ENCODE results near the gene HDHD5. TPM values are rescaled to one million over a fixed set of nuclear protein-coding genes. Genes with fewer than 3 reads are reported as not detected.

Gene HDHD5
- total and polyA plus RNA-seq, 4 donors, result 13.2 to 46.1 (median 35.9) TPM

DNA sequence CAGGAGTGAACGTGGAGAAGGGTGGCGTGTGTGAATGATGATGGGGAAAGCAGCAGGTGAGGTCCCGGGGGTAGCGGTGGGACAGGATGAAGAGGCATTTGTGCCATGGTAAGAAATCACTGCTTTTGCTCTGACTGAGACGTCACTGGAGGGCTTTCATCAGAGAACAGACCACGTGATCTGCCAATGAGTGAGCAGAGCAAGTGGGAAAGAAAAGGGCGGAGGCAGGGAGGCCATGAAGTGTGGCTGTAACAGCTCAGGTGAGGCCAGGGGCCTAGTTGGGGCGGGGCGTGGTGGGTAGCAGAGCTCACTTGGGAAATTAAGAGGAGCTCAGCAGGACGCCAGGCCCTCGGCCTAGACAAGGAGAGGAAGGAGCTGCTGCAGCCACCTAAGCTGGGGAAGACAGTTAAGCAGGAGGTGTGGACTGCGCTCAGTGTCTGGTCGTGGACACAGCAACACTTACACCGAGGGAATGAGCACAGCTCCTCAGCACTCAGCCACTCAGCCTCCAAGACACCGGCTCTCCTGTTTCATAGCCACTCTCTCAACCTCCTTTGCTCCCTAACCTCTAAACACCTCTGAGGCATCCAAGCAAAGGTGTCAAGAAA is 23.8 kb downstream of the HDHD5 start:
- DNase-seq (ENCODE audit: low spot score), result no peak
- no peaks in the 10 kb centered on the region for H3K9me3 ChIP-seq (ENCODE audit: control insufficient read depth in 4 of 4, low read length in 3 of 4)
- no peak for TF ChIP-seq FOXA1 (IDR thresholded peaks at IDR 0.05)
- TF ChIP-seq HNF4A (conservative IDR thresholded peaks at IDR 0.05), result no peak
- no peak for TF ChIP-seq FOXA2 (IDR thresholded peaks at IDR 0.05)
- TF ChIP-seq, protein P1, sequence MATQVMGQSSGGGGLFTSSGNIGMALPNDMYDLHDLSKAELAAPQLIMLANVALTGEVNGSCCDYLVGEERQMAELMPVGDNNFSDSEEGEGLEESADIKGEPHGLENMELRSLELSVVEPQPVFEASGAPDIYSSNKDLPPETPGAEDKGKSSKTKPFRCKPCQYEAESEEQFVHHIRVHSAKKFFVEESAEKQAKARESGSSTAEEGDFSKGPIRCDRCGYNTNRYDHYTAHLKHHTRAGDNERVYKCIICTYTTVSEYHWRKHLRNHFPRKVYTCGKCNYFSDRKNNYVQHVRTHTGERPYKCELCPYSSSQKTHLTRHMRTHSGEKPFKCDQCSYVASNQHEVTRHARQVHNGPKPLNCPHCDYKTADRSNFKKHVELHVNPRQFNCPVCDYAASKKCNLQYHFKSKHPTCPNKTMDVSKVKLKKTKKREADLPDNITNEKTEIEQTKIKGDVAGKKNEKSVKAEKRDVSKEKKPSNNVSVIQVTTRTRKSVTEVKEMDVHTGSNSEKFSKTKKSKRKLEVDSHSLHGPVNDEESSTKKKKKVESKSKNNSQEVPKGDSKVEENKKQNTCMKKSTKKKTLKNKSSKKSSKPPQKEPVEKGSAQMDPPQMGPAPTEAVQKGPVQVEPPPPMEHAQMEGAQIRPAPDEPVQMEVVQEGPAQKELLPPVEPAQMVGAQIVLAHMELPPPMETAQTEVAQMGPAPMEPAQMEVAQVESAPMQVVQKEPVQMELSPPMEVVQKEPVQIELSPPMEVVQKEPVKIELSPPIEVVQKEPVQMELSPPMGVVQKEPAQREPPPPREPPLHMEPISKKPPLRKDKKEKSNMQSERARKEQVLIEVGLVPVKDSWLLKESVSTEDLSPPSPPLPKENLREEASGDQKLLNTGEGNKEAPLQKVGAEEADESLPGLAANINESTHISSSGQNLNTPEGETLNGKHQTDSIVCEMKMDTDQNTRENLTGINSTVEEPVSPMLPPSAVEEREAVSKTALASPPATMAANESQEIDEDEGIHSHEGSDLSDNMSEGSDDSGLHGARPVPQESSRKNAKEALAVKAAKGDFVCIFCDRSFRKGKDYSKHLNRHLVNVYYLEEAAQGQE (IDR thresholded peaks at IDR 0.05), result no peak
- no peak for TF ChIP-seq ZBTB33 (IDR thresholded peaks at IDR 0.05)
- TF ChIP-seq RXRA (IDR thresholded peaks at IDR 0.05), result no peak
- no peak for TF ChIP-seq GABPA (IDR thresholded peaks at IDR 0.05 in 1 of 2, conservative IDR thresholded peaks at IDR 0.05 in 1 of 2)
- no peak for TF ChIP-seq TAF1 (conservative IDR thresholded peaks at IDR 0.05)
- no peak for TF ChIP-seq RAD21 (IDR thresholded peaks at IDR 0.05)
- no peak for TF ChIP-seq CTCF (IDR thresholded peaks at IDR 0.05; ENCODE audit: low read depth, low read length, missing input control)
- no peak for TF ChIP-seq NR2F2 (IDR thresholded peaks at IDR 0.05)
- no peak for TF ChIP-seq EGR1 (IDR thresholded peaks at IDR 0.05; ENCODE audit: low read depth in 2 of 2)
- no peak for TF ChIP-seq HNF4G (IDR thresholded peaks at IDR 0.05)
- no peak for TF ChIP-seq SP1 (IDR thresholded peaks at IDR 0.05)
- TF ChIP-seq, protein P2, sequence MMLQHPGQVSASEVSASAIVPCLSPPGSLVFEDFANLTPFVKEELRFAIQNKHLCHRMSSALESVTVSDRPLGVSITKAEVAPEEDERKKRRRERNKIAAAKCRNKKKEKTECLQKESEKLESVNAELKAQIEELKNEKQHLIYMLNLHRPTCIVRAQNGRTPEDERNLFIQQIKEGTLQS (IDR thresholded peaks at IDR 0.05), result no peak
- TF ChIP-seq JUND (IDR thresholded peaks at IDR 0.05), result no peak
- H3K27me3 ChIP-seq (ENCODE audit: control insufficient read depth in 4 of 4, insufficient read depth in 4 of 4, low read length in 3 of 4), result no peaks in the 10 kb centered on the region
- no peak overlapping the region for H3K4me3 ChIP-seq (ENCODE audit: low read depth in 1 of 3, low read length in 3 of 3)
- H3K9ac ChIP-seq (ENCODE audit: low read depth in 1 of 2, low read length in 2 of 2), result no peak overlapping the region
- H3K4me1 ChIP-seq (ENCODE audit: control insufficient read depth in 4 of 4, insufficient read depth in 4 of 4, low read length in 3 of 4), result no peaks in the 10 kb centered on the region
- 96% methylated on average over 15 of the region's 15 CpGs for WGBS
- H3K36me3 ChIP-seq (ENCODE audit: control insufficient read depth in 4 of 4, insufficient read depth in 3 of 4, low read depth in 1 of 4, low read length in 3 of 4), result peaks cover 6 to 21% (median 11%) of the 10 kb centered on the region in 4 donors
- H3K27ac ChIP-seq (ENCODE audit: low read depth in 1 of 2, low read length in 2 of 2), result no peak overlapping the region

- 93% methylated on average over 7 of the region's 7 CpGs for WGBS
- no peaks in the 10 kb centered on the region for H3K9me3 ChIP-seq (ENCODE audit: control insufficient read depth in 4 of 4, low read length in 3 of 4)
- no peaks in the 10 kb centered on the region for H3K27me3 ChIP-seq (ENCODE audit: control insufficient read depth in 4 of 4, insufficient read depth in 4 of 4, low read length in 3 of 4)
- H3K4me3 ChIP-seq (ENCODE audit: low read depth in 1 of 3, low read length in 3 of 3), result no peak overlapping the region
- H3K27ac ChIP-seq (ENCODE audit: low read depth in 1 of 2, low read length in 2 of 2), result no peak overlapping the region
- no peak for DNase-seq (ENCODE audit: low spot score)
- H3K9ac ChIP-seq (ENCODE audit: low read depth in 1 of 2, low read length in 2 of 2), result no peak overlapping the region
- no peaks in the 10 kb centered on the region for H3K4me1 ChIP-seq (ENCODE audit: control insufficient read depth in 4 of 4, insufficient read depth in 4 of 4, low read length in 3 of 4)
- H3K36me3 ChIP-seq (ENCODE audit: control insufficient read depth in 4 of 4, insufficient read depth in 3 of 4, low read depth in 1 of 4, low read length in 3 of 4), result peaks cover 3 to 12% (median 8%) of the 10 kb centered on the region in 4 donors
- TF ChIP-seq HNF4G (IDR thresholded peaks at IDR 0.05) (no peak), YY1 (IDR thresholded peaks at IDR 0.05) (no peak), EGR1 (IDR thresholded peaks at IDR 0.05; ENCODE audit: low read depth in 2 of 2) (no peak), RAD21 (IDR thresholded peaks at IDR 0.05) (no peak), CTCF (IDR thresholded peaks at IDR 0.05; ENCODE audit: low read depth, low read length, missing input control) (no peak), FOXA1 (IDR thresholded peaks at IDR 0.05) (no peak), RXRA (IDR thresholded peaks at IDR 0.05) (no peak), ZBTB33 (IDR thresholded peaks at IDR 0.05) (no peak)
- TF ChIP-seq, protein P2 (IDR thresholded peaks at IDR 0.05), result no peak
- TF ChIP-seq, protein P3, sequence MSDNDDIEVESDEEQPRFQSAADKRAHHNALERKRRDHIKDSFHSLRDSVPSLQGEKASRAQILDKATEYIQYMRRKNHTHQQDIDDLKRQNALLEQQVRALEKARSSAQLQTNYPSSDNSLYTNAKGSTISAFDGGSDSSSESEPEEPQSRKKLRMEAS (IDR thresholded peaks at IDR 0.05), result no peak
Observed at GRCh38 chr22:17133137-17133536, 25.9 kb downstream of the HDHD5 start.

Measured in liver (tissue), 9 donors.